ENCODE results near the gene RBBP8NL. TPM values are rescaled to one million over a fixed set of nuclear protein-coding genes. Genes with fewer than 3 reads are reported as not detected.

Gene RBBP8NL
- total RNA-seq, 1 donor from 2014 or later: not detected

DNA sequence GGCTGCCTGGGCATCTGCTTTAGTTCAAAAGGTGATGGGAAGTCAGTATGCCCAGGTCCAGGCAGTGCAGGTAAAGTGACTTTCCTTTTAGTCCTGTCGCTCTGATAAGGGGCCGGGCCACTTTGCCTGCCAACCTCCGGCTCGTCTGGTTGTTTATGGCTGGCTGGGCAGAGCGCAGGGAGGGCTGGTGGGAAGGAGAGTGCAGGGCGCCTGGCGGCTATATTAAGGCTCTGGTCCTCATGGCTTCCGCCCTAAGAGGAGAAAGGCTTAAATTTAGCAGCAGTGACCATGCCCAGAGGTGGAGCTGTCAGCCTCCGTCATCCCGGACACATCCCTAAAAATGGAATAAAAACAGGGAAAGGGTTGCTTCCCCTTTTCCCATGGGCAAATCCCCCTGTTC, 33.8 kb upstream of the RBBP8NL start:
- no peak for DNase-seq (ENCODE audit: low read depth)

DNA sequence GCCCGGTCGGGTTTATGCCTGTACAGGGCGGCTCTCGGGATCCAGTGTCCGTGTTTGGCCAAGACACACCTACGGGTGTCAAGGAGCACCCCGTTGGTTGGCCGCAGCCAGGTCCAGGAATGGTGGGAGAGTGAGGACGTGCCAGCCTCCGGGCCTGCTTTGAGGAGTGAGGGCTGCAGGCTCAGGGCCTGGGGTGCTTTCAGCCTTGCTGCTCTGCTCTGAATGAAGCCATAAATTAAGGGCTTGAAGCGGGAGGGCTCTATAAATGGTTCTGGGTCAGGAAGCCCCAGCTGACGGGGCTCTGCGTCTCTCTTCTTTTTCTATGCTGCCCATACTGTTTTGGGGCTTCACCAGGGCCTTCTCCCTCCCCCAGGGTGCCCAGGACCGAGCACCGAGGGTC, 33.3 kb upstream of the RBBP8NL start:
- no peak for DNase-seq (ENCODE audit: low read depth)

DNA sequence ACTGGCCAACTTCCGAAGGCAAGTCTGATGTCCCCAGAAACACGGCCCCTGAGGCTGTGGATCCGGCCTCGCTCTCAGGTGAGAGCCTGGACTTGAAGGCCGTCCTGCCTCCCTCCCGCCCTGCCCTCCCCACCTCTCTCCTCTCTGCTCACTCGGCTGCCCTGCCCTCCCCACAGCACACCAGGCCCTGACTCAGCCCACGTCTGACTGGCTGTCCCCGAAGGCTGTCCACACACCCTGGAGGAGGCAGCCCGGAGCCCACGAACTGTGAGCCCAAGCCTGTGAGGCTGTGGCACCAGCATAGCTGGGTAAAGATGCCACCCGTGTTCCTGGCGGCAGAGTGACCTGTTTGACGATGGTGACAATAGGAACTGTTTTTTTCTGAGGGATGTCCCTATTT, 32.1 kb upstream of the RBBP8NL start:
- DNase-seq (ENCODE audit: low read depth): no peak

DNA sequence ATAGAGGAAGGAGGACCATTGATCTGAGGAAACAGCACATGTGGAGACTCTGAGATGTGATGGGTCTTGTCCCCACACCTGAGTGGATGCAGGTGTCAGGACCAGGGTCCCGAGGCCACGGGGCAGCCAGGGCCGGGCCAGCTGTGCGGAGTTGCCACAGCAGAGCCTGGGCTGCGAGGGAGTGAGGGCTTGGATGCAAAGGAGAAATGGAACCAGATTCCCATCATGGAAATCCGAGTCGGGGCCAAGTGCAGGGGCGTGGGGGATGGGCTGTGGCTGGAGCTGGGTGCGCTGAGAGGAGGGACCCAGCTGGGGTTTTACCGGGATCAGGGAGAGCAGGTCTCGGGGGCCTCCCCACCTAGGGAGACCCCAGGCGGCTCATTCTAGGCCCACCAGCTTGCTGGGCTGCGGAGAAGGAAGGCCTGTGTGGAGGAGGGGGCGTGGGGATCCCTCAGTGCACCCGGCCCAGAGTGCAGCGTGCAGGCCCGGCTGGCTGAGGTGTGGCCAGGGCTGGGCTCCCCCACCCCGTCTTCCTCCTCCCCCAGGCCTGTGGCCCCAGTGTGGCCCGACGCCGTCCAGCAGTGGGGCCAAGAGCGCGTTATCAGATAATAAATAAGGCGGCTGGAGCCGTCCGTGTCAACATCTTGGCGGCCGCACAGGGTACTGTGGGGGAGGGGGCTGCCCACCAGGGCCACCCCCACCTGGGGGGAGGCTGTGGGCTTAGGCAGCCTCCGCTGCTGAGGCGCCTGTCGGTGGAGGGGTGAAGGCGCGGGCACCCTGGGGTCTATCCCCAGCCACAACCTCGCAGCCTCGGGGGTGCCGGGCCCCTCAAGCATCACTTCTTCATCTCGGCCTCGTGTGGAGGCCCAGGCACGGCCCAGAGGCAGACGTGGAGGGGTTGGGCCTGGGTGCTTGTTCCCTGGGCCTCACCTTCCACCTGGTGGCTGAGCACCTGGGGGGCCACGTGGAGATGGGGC, 31.2 kb upstream of the RBBP8NL start:
- no peak for DNase-seq (ENCODE audit: low read depth)

DNA sequence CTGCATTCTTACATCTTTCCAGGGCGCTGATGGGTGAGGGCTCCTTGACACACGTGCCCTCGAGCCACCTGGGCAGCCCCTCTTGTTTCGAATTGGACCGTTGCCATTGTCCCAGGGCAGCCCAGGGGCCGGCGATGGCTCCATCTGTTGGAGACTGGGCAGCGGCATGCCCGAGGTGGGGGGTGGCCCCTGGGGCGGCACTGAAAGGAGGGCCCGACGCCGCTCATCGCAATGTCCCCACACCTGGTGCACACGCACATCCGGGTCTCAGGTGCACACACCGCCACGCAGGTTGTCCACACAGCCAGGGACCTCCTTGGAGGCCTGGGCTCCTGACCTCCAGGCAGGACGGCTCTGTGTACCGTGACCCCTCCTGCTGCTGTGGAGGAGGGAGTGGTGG, 30.5 kb upstream of the RBBP8NL start:
- no peak for DNase-seq (ENCODE audit: low read depth)

- DNase-seq (ENCODE audit: low read depth): no peak
Observed at GRCh38 chr20:62457098-62457497, 29.8 kb upstream of the RBBP8NL start.

- DNase-seq (ENCODE audit: low read depth): no peak
Observed at GRCh38 chr20:62455929-62456328, 28.6 kb upstream of the RBBP8NL start.

GRCh38 chr20:62454904-62455636, 27.7 kb upstream of the RBBP8NL start:
- DNase-seq (ENCODE audit: low read depth): no peak

DNA sequence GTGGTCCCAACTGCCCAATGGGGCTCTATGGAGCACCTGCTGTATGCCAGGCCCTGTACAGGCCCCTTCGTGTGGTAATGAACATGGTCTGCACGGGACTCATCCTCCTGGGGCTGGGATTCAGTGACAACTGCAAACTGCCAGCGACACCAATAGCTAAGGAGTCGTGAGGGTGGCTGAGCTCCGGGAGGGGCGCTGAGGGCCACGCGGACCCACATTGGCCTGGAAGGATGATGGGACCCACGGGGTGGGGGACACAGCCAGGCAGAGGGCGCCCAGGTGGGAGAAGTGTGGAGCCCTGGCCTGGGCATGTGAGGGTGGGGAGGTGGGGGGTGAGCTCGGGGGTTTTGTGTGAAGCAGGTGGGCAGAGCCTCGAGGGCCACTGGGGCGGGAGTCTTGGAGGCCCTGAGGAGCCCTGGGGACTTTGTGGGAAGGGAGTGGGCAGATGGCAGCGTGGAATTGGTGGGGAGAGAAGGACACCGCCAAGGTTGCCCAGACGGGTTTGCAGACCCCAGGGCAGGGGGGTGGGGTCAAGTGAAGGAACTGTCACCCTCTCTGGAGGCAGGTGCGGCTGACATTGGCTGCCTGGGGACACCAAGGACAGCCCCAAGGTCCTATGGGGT, 26.0 kb upstream of the RBBP8NL start:
- no peak for DNase-seq (ENCODE audit: low read depth)

GRCh38 chr20:62452475-62453095, 25.2 kb upstream of the RBBP8NL start:
- DNase-seq (ENCODE audit: low read depth): no peak

DNA sequence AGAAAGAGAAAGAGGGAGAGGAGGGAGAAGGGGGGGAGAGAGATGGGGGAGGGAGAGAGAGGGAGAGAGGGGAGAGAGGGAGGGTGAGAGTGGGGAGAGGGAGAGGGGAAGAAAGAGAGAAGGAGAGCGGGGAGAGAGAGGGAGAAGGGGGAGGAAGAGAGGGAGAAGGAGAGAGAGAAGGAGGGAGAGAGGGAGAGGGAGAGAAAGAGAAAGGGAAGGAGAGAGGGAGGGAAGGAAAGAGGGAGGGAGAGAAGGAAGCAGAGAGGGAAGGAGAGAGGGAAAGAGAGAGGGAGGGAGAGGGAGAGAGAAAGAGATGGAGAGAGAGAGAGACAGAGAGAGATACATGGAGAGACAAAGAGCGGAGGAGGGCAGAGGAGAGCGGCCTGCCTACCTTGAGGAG, 24.6 kb upstream of the RBBP8NL start:
- DNase-seq (ENCODE audit: low read depth): no peak

DNA sequence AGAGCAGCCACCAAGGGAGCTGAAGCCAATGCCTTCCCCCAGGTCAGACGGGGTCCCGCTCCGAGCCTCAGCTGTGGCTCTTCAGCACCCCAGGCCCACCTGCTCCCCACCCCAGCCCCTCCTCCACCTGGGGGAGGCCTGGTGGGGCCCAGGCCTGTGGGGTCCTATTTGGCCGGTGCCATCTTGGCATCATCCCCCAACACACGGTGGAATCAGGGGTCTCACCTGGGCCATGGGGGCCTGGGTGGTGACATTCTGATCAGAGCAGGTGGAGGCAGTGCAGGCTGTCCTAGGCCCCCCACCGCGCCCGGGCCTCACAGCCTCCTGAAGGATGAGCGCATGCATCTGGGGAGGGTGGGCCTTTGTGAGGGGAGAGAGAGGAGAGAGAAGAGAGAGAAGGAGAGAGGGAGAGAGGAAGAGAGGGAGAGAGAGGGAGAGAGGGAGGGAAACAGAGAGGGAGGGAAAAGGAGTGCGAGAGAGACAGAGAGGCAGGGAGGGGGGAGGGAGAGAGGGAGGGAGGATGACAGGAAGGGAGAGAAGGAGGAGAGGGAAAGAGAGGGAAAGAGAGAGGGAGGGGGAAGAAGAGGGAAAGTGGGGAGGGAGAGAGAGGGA, 23.9 kb upstream of the RBBP8NL start:
- no peak for DNase-seq (ENCODE audit: low read depth)

GRCh38 chr20:62449951-62450691, 22.8 kb upstream of the RBBP8NL start:
- DNase-seq (ENCODE audit: low read depth): no peak

DNA sequence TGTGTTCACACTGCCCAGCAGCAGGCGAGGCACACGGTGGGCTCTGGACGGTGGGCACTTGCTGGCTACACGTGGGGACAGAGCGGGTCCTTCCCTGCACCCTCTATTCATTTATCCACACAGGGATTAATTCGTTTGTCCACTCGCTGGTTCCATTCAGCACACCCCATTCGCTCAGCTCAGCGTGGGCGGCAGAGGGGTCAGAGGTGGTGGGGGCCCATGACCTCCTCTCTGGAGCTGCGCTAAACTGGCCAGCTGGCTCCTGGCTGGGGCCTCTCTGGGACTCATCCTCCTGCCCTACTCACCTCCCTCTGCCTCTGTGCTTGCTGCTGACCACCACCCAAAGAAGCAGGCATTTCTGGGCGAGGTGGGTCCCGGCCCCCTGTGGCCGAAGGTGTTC, 21.4 kb upstream of the RBBP8NL start:
- no peak for DNase-seq (ENCODE audit: low read depth)

GRCh38 chr20:62448038-62448437, 20.7 kb upstream of the RBBP8NL start:
- DNase-seq (ENCODE audit: low read depth): no peak

- DNase-seq (ENCODE audit: low read depth): no peak
Observed at GRCh38 chr20:62446888-62447869, 19.8 kb upstream of the RBBP8NL start.

DNA sequence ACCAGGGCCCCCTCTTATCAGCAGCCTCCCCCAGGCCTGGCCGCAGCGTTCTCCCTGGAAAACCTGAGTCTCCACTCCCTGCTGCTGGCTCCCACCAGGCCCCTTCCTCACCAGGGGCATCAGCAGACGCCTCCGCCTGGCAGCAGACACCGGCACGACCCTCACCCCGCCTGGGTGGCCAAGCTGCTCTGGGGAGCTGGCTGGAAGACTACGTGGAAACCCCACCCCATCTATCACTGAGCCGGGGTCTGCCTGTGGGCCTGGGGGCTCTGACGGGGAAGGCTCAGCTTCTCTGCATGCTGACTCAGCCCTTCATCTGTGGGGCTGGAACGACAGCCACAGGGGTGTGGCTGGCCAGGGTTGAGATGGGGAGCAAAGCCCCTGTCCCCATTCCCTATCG, 19.1 kb upstream of the RBBP8NL start:
- no peak for DNase-seq (ENCODE audit: low read depth)

- DNase-seq (ENCODE audit: low read depth): no peak
Observed at GRCh38 chr20:62445553-62446340, 18.4 kb upstream of the RBBP8NL start.

DNA sequence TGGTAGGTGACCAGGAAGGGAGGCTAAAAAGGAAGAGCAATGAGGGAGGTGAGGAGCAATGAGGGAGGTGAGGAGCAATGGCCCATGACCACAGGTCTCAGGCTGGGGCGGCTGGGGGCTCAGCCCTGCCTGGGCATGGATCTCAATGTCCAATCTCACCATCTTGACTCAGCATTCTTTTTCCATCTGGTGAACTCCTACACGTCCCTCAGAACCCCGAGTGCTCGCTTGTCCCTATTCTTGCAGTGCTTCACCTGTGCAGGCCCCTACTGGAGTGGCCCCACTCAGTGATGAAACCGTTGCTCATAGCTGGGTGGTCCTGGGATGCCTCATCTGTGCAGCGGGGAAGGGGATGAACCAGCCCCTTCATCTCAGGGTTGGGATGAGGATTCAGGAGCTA, 16.9 kb upstream of the RBBP8NL start:
- DNase-seq (ENCODE audit: low read depth): no peak
